ENCODE measurements around the gene CTF1.
"Not testable (repeated sequence)": the region's sequence is repeated elsewhere in the genome, so short reads cannot be mapped to it uniquely, and the experiment has no call there.

CTF1 gene

DNA sequence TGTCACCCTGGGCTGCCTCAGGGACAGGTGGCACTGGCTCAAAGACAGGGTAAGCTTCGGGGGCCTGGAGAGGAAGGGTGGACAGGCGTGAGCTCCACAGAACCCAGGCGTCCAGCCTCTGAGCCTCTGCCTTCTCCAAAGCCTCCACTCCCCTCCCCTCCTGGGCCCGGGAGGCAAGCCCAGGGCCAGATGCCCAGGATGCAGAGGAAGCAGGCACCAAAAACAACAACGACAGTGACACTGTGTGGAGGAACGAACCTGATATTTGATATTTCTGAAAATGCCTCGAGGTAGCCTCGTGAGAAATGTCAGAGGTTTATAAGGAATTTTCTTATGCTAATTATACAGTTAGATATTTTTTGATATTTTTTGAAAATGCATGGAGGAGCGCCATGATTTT lies 8.5 kb upstream of the CTF1 start:
- DNase-seq (ENCODE audit: low read depth, low spot score), result no peak

DNA sequence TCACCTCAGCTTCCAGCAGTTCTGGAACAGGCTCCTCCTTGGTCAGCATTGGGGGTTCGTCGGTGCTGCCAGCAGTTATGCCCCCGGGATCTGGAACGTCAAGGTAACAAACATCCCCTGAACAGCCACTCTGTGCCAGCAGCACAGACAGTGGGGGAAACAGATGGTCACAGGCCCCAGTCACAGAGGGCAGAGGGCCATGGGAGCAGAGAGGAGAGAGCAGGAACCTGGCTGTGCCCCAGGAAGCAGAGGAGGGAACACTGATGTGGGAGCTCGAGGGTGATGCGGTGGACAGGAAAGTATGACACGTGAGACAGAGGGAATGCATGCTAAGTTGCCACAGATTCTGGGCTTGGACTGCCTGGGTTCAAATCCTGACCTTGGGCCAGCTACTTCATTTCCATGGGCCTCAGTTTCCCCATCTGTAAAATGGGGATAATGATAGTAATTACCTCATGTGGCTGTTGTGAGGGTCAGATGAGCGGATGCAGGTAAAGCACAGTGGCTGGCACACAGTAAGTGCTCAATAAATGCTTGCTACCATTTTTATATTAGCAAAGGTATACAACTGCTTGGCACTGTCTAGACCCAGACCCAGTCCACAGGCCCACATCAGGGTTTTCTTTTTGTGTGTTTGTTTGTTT lies 7.4 kb upstream of the CTF1 start:
- DNase-seq (ENCODE audit: low read depth, low spot score), result no peak

DNA sequence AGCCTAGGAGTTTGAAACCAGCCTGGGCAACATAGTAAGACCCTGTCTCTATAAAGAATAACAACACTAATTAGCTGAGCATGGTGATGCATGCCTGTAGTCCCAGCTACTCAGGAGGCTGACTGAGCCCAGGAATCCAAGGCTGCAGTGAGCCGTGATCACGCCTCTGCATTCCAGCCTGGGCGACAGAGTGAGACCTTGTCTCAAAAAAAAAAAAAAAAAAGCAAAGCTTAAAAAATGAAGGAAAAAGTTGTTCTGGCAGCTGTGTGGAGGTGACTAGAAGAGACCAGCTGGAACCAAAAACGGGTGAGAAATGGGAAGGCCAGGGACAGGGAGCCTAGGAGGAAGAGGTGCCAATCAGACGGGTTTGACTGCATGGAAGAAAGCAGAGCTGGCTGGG lies 6.7 kb upstream of the CTF1 start:
- DNase-seq (ENCODE audit: low read depth, low spot score), result no peak

- not testable (repeated sequence) for DNase-seq (ENCODE audit: low read depth, low spot score)
Measured at GRCh38 chr16:30891043-30891823, 5.2 kb upstream of the CTF1 start.

DNA sequence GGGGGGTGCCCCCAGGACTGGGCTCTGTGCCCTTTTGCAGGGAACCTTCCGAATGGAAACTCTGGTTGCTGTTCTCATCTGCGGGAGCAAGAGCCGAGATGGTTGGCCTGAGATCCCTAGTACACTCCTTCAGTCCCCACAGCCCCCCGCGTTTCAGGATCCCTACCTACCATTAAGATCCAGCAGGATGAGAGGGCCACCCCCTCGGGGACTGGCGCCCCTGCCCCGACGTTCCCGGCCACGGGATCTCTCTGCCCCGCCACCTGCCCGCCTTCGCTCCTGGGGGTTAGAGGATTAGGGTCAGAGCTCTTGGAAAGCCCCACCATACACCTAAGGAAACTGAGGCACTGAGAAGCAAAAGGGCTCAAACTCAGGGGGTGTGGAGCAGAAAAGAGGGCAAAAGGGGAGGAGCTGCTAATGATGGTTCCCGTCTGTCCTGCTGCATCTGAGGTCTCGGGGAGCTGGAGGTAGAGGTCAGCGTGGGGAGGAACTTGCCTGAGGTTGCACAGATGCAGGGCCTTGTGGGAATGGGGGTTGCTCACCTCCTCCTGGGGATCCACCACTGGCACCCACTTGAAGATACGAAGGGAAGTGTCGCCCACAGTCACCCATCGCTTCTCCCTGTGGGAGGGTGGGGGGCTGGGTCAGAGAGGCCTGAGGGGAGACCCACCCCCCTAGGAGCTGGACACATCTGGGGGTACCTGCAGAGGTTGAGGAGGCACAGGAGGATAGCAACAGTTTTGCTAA lies 3.6 kb upstream of the CTF1 start:
- DNase-seq (ENCODE audit: low read depth, low spot score), result no peak

DNA sequence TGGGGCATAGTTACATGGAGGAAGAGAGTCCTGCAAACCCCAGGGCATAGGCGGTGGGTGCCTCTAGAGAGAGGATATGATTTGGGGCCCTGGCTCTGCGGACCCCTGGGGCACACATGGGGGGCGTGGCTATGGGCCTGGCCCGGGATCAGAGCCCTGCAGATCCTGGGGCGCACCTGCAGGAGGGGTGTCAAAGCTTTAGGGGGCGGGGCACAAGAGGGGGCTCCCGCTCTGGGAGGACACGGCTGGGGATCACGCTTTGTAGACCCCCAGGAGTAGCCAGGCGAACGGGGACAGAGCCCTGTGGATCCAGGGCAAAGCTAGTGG lies 3.0 kb upstream of the CTF1 start:
- no peak for DNase-seq (ENCODE audit: low read depth, low spot score)

DNA sequence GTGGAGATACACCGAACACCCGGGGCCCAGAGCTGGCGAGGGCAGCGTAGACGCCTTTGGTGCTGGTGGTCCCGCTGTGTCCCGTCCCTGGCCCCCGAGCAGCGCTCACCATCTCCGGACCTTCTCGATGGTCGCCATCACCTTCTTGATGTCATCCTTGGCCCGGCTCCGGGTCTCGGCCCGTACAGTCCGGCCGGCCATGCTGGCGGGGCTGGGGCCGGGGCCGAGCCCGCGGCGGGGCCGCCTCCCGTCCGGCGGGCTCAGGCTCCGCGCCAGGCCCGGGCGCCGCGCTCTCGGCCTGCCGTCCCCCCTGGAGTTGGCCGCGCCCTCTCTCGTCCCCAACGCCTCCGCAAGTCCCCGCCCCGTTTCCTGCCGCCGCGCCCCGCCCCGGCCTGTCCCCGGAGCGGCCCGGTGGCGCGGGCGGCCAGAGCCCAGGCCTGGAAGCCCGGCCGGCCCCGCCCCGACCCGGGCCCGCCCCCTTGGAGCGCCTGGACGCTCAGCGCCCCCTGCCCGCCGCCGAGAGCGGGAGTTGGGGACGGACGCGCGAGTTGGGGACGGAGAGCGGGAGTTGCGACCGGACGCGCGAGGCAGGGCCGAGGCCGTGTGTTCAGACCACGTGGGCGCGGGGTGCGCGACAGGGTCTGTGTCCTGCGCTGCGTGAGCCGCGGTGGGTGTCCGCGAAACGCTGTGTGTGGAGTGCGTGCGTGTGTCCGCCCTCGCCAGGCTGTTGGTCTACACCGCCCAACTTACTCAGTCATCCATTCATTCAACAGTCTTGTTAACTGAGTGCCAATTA lies 2.5 kb upstream of the CTF1 start, which contains the start of gene BCL7C:
Gene BCL7C (minus strand): TSS at position 334 of the 796 bp plus-strand sequence. CDS start 133 bp downstream, at position 201.
- DNase-seq (ENCODE audit: low read depth, low spot score), result peak; percentile 87

- no peak for DNase-seq (ENCODE audit: low read depth, low spot score)
Measured at GRCh38 chr16:30894540-30895368, 1.7 kb upstream of the CTF1 start.

GRCh38 chr16:30895627-30896260 lies 670 bp upstream of the CTF1 start:
- DNase-seq (ENCODE audit: low read depth, low spot score), result peak; percentile 89

DNA sequence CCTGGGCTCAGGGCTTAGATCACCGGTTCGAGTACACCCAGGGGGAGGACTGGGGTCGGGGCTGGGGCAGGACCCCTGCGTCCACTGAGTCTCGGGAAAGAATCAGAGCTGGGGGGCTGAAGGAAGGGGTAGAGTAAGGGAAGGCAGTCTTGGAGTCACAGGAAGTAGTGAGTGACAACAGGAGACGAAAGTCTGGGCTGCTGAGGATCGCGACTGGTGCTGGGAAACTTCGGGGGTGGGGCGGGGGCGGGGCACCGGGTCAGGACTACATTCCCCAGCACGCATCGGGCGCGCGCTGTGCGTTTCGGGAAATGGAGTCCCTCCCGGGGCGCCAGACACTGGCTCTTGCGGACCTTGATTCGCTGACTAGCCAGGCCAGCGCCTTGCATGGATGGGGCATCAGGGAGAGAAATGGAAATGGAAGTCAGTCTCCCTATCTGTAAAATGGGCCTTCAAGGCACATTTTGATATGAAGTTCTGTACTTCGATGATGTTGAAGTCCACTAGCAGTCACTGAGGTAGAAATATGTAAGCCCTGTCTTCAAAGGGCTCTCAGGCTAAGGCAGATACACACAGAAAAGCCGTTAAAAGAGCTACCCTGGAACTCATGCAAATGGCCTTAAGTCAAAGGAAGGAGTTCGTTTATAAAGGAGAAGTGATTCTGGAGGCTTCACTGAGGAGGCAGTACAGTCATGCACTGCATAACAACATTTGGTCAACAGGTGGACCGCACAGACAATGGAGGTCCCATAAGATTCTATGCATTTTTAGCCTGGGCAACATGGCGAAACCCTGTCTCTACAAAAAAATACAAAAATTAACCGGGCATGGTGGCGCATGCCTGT lies 697 bp downstream of the CTF1 start:
- DNase-seq (ENCODE audit: low read depth, low spot score), result peak; percentile 94

GRCh38 chr16:30899794-30900193 lies 3.4 kb downstream of the CTF1 start:
- DNase-seq (ENCODE audit: low read depth, low spot score), result no peak

DNA sequence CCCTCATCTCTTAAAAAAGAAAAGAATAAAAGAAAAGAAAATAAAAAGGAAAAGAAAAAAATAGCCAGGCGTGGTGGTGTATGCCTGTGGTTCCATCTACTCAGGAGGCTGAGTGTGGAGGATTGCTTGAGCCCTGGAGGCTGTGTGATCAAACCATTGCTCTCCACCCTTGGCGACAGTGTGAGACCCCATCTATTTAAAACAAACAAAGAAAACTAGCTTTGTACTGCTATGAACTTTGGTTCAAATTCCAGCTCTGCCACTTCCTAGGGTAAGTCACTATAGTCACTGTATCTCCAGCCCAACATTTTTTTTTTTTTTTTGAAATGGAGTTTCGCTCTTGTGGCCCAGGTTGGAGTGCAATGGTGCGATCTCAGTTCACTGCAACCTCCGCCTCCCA lies 4.2 kb downstream of the CTF1 start:
- DNase-seq (ENCODE audit: low read depth, low spot score), result no peak

- DNase-seq (ENCODE audit: low read depth, low spot score), result no peak
Measured at GRCh38 chr16:30901201-30902028, 5.0 kb downstream of the CTF1 start.

DNA sequence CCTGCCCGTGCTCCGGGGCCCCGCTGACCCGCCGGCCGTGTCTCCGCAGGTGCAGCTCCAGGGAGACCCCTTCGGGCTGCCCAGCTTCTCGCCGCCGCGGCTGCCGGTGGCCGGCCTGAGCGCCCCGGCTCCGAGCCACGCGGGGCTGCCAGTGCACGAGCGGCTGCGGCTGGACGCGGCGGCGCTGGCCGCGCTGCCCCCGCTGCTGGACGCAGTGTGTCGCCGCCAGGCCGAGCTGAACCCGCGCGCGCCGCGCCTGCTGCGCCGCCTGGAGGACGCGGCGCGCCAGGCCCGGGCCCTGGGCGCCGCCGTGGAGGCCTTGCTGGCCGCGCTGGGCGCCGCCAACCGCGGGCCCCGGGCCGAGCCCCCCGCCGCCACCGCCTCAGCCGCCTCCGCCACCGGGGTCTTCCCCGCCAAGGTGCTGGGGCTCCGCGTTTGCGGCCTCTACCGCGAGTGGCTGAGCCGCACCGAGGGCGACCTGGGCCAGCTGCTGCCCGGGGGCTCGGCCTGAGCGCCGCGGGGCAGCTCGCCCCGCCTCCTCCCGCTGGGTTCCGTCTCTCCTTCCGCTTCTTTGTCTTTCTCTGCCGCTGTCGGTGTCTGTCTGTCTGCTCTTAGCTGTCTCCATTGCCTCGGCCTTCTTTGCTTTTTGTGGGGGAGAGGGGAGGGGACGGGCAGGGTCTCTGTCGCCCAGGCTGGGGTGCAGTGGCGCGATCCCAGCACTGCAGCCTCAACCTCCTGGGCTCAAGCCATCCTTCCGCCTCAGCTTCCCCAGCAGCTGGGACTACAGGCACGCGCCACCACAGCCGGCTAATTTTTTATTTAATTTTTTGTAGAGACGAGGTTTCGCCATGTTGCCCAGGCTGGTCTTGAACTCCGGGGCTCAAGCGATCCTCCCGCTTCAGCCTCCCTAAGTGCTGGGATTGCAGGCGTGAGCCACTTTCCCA lies 5.9 kb downstream of the CTF1 start:
- DNase-seq (ENCODE audit: low read depth, low spot score), result peak; percentile 77

- no peak for DNase-seq (ENCODE audit: low read depth, low spot score)
Measured at GRCh38 chr16:30903002-30903401, 6.6 kb downstream of the CTF1 start.

- DNase-seq (ENCODE audit: low read depth, low spot score), result no peak
Measured at GRCh38 chr16:30903596-30903995, 7.2 kb downstream of the CTF1 start.

DNA sequence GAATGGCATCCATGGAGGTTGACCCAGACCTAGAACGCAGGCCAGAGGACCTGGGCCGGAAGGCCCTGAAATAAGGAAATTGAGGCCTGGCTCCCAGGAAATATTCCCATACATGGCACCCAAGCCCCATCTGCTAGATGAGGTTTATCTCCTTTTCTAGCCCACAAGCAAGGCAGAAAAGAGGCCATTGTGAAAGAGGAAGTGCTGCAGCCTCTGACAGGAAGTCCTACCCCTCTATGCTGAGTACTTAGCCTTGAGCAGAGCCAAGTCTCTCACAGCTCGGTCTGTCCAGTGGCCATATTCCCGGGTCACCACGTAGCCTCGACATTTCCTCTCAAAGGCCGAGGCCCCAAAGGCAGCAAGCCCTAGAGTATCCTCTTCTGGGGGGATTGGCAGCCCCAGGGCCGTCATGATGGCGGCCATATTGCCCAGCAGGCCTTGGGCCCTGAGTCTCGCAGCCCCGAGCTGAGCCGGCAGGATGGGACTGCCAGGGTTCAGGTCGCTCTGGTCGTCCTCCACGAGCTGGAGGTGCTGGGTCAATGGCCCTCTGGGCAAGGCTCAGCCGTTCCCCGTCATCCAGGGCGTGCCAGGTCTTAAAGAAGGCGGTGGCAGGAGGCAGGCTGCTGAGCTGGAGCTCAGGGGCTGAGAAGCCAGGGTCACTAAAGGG lies 7.8 kb downstream of the CTF1 start:
- DNase-seq (ENCODE audit: low read depth, low spot score), result no peak

Data from ELF-1 (cell line).